ENCODE results near the gene HSPA4.
"Not testable (repeated sequence)": the region's sequence is repeated elsewhere in the genome, so short reads cannot be mapped to it uniquely, and the experiment has no call there.

The HSPA4 gene

GRCh38 chr5:133051542-133052316 is at the start of gene HSPA4:
TSS of gene HSPA4 (plus strand) at chr5:133052013. CDS start at chr5:133052251, 238 bp downstream.
- DNase-seq, result peak; percentile 90

GRCh38 chr5:133006653-133007052 is 45.2 kb upstream of the HSPA4 start:
- DNase-seq, result no peak

DNA sequence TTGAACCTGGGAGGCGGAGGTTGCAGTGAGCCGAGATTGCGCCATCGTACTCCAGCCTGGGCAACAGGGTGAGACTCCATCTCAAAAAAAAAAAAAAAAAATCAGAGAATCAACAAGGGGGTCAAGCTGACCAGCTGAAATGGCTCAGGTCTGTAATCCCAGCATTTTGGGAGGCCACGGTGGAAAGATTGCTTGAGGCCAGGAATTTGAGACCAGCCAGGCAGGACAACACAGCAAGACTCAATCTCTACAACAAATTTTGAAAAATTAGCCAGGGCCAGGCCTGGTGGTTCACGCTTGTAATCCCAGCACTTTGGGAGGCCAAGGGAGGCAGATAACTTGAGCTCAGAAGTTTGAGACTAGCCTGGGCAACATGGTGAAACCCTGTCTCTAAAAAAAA is 43.4 kb upstream of the HSPA4 start:
- not testable (repeated sequence) for DNase-seq

DNA sequence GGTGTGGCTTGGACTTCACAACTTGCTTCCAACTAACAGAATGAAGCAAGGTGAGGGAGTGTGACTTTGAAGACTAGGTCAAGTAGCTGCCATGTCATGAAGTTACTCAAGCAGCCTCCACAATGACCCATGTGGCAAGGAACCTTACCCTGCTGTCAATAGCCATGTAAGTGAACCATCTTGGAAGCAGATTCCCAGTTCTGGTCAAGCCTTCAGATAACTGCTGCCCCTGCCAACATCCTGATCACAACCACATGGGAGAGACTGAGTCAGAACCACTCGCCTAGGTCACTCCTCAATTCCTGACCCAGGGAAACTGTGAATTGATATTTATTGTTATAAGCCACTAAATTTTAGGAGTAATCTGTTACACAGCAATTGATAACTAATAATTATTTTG is 36.3 kb upstream of the HSPA4 start:
- DNase-seq, result no peak

GRCh38 chr5:133017964-133018363 is 33.8 kb upstream of the HSPA4 start:
- no peak for DNase-seq

DNA sequence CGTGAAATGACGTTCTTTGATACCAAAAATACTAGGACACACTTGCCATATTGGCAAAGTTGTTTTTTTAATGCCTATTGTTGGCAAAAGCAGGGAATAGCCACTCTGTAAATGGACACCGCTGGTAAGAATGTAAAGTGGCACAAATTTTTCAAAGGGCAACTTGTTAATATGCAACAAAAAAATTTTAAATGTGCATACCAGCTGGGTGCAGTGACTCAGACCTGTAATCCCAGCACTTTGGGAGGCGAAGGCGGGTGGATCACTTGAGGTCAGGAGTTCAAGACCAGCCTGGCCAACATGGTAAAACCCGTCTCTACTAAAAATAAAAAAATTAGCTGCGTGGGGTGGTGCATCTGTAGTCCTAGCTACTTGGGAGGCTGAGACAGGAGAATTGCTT is 32.3 kb upstream of the HSPA4 start:
- not testable (repeated sequence) for DNase-seq

GRCh38 chr5:133025804-133026663 is 25.8 kb upstream of the HSPA4 start, which contains the start of gene ZCCHC10:
TSS of gene ZCCHC10 (minus strand) at chr5:133026549. CDS start at chr5:133026537, 12 bp downstream.
- peak; percentile 67 for DNase-seq

- no peak for DNase-seq
Observed at GRCh38 chr5:133026664-133027153, 25.1 kb upstream of the HSPA4 start.

GRCh38 chr5:133029416-133029815 is 22.4 kb upstream of the HSPA4 start:
- DNase-seq, result no peak

DNA sequence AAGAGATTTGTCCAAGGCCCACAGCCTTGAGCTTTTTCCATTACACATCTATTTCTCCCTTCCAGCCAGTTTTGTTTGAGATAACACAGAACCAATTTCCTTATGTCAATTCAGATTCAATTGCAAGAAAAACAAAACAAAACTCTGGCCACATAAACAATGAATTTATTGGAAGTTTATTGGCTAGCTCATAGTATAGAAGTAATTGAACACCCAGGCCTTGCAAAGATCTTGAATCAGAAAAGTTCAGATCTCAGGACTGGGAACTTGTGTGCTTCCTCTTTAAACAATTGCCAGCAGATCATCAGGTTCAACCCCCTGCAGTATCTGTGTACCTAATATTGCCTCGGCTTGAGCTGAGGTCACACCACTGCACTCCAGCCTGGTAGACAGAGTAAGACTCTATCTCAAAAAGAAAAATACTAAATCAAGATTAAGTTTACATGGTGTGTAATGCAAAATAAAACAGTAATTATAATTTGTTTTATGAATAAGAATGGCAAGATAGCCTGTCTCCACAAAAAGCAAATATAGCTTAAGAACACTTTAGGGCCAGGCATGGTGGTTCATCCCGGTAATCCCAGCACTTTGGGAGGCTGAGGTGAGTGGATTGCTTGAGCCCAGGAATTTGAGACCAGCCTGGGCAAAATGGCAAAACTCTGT is 21.3 kb upstream of the HSPA4 start:
- DNase-seq, result no peak

GRCh38 chr5:133032852-133033742 is 18.7 kb upstream of the HSPA4 start:
- no peak for DNase-seq

DNA sequence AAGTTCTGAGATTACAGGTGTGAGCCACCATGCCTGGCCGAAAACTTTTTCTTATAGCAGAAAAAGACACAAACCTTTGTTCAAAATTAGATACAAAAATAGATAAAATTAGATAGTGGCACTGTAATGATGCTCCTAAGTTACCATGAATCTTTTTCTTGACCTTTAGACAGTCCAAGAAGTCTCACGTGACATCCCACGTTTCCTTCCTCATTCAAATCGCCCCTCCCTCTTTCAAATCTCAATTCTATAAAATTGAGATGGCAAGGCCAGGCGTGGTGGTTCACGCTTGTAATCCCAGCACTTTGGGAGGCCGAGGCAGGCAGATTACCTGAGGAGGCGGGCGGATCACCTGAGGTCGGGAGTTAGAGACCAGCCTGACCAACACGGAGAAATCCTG is 17.7 kb upstream of the HSPA4 start:
- DNase-seq, result no peak

GRCh38 chr5:133035224-133035623 is 16.6 kb upstream of the HSPA4 start:
- no peak for DNase-seq

- not testable (repeated sequence) for DNase-seq
Observed at GRCh38 chr5:133036677-133037076, 15.1 kb upstream of the HSPA4 start.

DNA sequence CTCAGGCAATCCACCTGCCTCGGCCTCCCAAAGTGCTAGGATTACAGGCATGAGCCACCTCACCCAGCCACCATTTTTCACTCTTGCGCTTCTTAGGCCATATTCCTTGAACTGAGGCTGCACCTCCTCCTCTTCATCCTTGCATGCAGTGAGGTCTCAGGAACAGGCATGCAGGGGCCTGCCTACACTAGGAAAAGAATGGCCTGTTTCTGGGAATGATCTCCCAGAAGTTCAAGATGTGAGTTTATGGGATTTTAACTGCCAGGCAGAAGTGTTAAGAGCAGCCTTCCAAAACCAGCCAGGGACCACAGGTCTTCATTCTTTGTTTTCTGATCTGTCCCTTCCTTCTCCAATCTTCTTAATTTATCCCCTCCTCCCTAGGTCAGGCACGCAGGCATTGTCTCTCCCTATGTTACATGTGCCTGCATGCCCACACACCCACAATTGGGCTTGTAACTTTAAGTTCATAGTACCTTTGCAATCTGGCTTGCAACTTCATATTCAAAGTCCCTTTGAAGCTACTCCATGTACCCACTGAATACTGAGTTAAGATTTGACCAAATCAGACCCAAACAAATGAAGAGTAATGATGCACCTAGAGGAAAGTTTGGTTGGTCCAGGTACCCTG is 10.5 kb upstream of the HSPA4 start:
- DNase-seq, result no peak

DNA sequence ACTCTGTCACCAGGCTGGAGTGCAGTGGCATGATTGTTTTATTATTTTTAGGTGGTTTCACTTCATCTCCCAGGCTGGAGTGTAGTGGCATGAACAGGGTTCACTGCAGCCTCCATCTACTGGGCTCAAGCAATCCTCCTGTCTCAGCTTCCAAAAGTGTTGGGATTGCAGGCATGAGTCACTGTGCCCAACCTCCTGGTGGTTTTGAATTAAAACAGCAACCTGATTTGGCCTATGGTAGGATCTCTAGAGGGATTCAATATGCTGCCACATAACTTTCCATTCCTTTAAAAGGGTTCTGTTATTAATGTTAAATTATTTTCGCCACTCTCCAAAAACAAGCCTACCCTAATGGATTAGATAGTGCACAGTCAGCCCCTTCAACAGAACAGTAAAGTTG is 9.9 kb upstream of the HSPA4 start:
- DNase-seq, result no peak

DNA sequence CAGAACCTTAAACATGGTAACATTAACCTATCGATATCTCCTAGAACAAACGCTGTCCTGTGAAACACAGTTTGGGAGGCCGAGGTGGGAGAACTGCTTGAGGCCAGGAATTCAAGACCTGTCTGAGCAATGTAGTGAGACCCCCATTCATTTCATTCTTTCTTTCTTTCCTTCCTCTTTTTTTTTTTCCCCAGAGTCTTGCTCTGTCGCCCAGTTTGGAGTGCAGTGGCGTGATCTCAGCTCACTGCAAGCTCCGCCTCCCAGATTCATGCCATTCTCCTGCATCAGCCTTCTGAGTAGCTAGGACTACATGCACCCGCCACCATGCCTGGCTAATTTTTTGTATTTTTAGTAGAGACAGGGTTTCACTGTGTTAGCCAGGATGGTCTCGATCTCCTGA is 5.3 kb upstream of the HSPA4 start:
- not testable (repeated sequence) for DNase-seq

DNA sequence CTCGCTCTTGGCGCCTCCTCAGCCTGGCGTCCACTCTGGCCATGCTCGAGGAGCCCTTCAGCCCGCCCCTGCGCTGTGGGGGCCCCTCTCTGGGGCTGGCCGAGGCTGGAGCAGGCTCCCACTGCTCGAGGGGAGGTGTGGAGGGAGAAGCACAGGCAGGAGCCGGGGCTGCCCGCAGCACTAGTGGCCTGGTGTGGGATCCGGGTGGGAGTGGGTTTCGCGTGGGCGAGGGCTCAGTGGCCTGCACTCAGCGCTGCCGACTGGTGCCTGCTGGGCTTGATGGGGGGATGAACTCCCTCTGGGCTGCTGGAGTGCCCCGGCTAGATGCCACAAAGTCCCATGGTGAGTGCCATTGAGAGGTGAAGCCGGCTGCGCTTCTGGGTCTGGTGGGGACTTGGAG is 4.4 kb upstream of the HSPA4 start:
- no peak for DNase-seq

DNA sequence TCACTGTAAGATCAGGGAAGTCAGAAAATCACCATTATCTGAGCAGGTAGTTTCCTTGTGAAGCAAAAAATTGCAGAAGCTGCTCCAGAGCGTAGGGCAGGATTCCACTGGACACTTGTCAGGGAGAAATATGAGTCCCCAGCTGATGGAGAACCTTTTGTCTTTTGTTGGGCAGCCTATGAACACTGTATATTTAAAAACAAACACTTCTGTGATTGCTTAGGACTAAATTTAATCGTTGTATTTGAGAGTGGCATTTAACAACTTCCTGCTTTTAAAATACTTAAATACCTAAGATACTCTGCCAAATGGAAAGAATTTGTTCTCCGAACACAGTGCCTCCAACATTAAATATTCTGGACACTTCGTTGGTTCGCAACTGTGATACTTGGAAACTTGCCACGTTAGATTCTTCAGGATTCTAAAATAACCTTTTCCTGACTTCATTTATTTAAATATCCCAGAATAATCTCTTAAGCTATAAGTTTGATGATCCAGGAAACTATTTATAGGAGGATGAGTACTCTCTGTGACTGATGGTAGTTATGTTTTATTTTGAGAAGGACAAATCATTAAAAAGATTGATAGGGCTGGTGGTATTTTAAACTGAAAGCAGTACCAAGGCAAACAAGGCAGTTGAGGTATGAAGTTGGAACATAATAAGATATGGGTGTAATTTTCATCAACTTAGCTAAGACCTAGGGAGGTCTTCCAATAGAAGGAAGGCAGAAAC is 2.7 kb upstream of the HSPA4 start:
- DNase-seq, result peak; percentile 57

DNA sequence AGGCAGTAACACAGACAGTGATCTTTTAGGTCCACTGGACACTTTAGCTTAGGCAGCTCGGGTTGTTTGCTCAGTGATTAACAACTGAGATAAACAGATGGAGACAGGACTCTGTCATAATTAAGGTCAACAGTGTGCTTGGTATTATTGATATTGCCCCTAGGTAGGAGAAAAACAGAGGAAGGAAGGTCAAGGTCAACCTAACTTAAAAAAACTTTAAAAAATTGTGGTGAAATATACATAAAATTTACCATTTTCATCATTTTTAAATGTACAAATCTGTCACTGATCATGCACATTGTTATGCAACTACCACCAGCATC is 2.1 kb upstream of the HSPA4 start:
- DNase-seq, result peak; percentile 47

- DNase-seq, result no peak
Observed at GRCh38 chr5:133050521-133050920, 1.3 kb upstream of the HSPA4 start.

All from NCI-H2029 treated with DMSO at 0.1 percent for 48 hours (cell line).